Measurements from ENCODE around the gene DOCK10. TPM values are rescaled to one million over a fixed set of nuclear protein-coding genes. Genes with fewer than 3 reads are reported as not detected.

The DOCK10 gene
- total and polyA plus RNA-seq, 4 donors: 7.6 to 81.8 (median 42.6) TPM

GRCh38 chr2:224882291-224883171, 159.7 kb downstream of the DOCK10 start:
- DNase-seq (no peak), ATAC-seq (ENCODE audit: low FRiP score) (peak; percentile 40)
- peaks cover 0 to 6% of the 10 kb centered on the region in 2 donors for H3K4me1 ChIP-seq (ENCODE audit: control insufficient read depth in 1 of 2, insufficient read depth in 2 of 2, low read length in 2 of 2)
- H3K9me3 ChIP-seq (ENCODE audit: control insufficient read depth, low read length): no peaks in the 10 kb centered on the region
- H3K36me3 ChIP-seq (ENCODE audit: control insufficient read depth in 1 of 2, insufficient read depth in 2 of 2, low read length in 1 of 2): peaks cover 0 to 4% of the 10 kb centered on the region in 2 donors
- no peak overlapping the region for H3K4me3 ChIP-seq (ENCODE audit: low read length in 2 of 2)
- H3K27ac ChIP-seq (ENCODE audit: low read depth in 1 of 2, low read length in 2 of 2): peak overlapping the region in 1 of 2 donors; percentile 22
- no peaks in the 10 kb centered on the region for H3K27me3 ChIP-seq (ENCODE audit: control insufficient read depth in 1 of 2, insufficient read depth in 2 of 2, low read length in 1 of 2)
- intact Hi-C loops (cut with DNase I): no loop called here
- 16 to 21% methylated on average over 4 of the region's 4 CpGs for WGBS, 2 donors

- Histone ChIP-seq H3K36me3 (ENCODE audit: control insufficient read depth in 1 of 2, insufficient read depth in 2 of 2, low read length in 1 of 2) (peaks cover 0 to 4% of the 10 kb centered on the region in 2 donors), H3K4me3 (ENCODE audit: low read length in 2 of 2) (no peak overlapping the region), H3K9me3 (ENCODE audit: control insufficient read depth, low read length) (no peaks in the 10 kb centered on the region), H3K27me3 (ENCODE audit: control insufficient read depth in 1 of 2, insufficient read depth in 2 of 2, low read length in 1 of 2) (no peaks in the 10 kb centered on the region), H3K27ac (ENCODE audit: low read depth in 1 of 2, low read length in 2 of 2) (peak overlapping the region; percentile 4 to 22), H3K4me1 (ENCODE audit: control insufficient read depth in 1 of 2, insufficient read depth in 2 of 2, low read length in 2 of 2) (peaks cover 0 to 6% of the 10 kb centered on the region in 2 donors)
- no peak for DNase-seq
- WGBS, 2 donors: 73 to 86% methylated on average over 1 of the region's 1 CpG
- ATAC-seq (ENCODE audit: low FRiP score): no peak
- intact Hi-C loops (cut with DNase I): no loop called here
Measured at GRCh38 chr2:224881846-224882245, 160.4 kb downstream of the DOCK10 start.

GRCh38 chr2:224876522-224876921, 165.7 kb downstream of the DOCK10 start:
- WGBS, 2 donors: 93 to 96% methylated on average over 6 of the region's 6 CpGs
- intact Hi-C loops (cut with DNase I): no loop called here
- H3K4me1 ChIP-seq (ENCODE audit: control insufficient read depth in 1 of 2, insufficient read depth in 2 of 2, low read length in 2 of 2): peaks cover 0 to 3% of the 10 kb centered on the region in 2 donors

GRCh38 chr2:224875841-224876240, 166.4 kb downstream of the DOCK10 start:
- 85 to 93% methylated on average over 2 of the region's 2 CpGs for WGBS, 2 donors
- intact Hi-C loops (cut with DNase I): no loop called here
- Histone ChIP-seq H3K27ac (ENCODE audit: low read depth in 1 of 2, low read length in 2 of 2) (no peak overlapping the region), H3K4me1 (ENCODE audit: control insufficient read depth in 1 of 2, insufficient read depth in 2 of 2, low read length in 2 of 2) (peaks cover 0 to 3% of the 10 kb centered on the region in 2 donors), H3K9me3 (ENCODE audit: control insufficient read depth, low read length) (no peaks in the 10 kb centered on the region), H3K4me3 (ENCODE audit: low read length in 2 of 2) (no peak overlapping the region), H3K36me3 (ENCODE audit: control insufficient read depth in 1 of 2, insufficient read depth in 2 of 2, low read length in 1 of 2) (peaks cover 2 to 3% of the 10 kb centered on the region in 2 donors), H3K27me3 (ENCODE audit: control insufficient read depth in 1 of 2, insufficient read depth in 2 of 2, low read length in 1 of 2) (no peaks in the 10 kb centered on the region)
- ATAC-seq (ENCODE audit: low FRiP score) (no peak), DNase-seq (no peak)

More at GRCh38 chr2:224876522-224876921, 165.7 kb downstream of the DOCK10 start:
- Histone ChIP-seq H3K9me3 (ENCODE audit: control insufficient read depth, low read length) (no peaks in the 10 kb centered on the region), H3K36me3 (ENCODE audit: control insufficient read depth in 1 of 2, insufficient read depth in 2 of 2, low read length in 1 of 2) (peaks cover 2 to 3% of the 10 kb centered on the region in 2 donors), H3K4me3 (ENCODE audit: low read length in 2 of 2) (no peak overlapping the region), H3K27ac (ENCODE audit: low read depth in 1 of 2, low read length in 2 of 2) (no peak overlapping the region), H3K27me3 (ENCODE audit: control insufficient read depth in 1 of 2, insufficient read depth in 2 of 2, low read length in 1 of 2) (no peaks in the 10 kb centered on the region)
- no peak for ATAC-seq (ENCODE audit: low FRiP score)
- DNase-seq: no peak

GRCh38 chr2:224875153-224875552, 167.1 kb downstream of the DOCK10 start:
- no peaks in the 10 kb centered on the region for H3K27me3 ChIP-seq (ENCODE audit: control insufficient read depth in 1 of 2, insufficient read depth in 2 of 2, low read length in 1 of 2)
- no peak for DNase-seq
- no peak for ATAC-seq (ENCODE audit: low FRiP score)
- H3K4me1 ChIP-seq (ENCODE audit: control insufficient read depth in 1 of 2, insufficient read depth in 2 of 2, low read length in 2 of 2): peaks cover under 1 to 3% of the 10 kb centered on the region in 2 donors
- no peaks in the 10 kb centered on the region for H3K9me3 ChIP-seq (ENCODE audit: control insufficient read depth, low read length)
- no peak overlapping the region for H3K27ac ChIP-seq (ENCODE audit: low read depth in 1 of 2, low read length in 2 of 2)
- intact Hi-C loops (cut with DNase I): no loop called here
- H3K4me3 ChIP-seq (ENCODE audit: low read length in 2 of 2): no peak overlapping the region
- 94 to 95% methylated on average over 1 of the region's 1 CpG for WGBS, 2 donors
- H3K36me3 ChIP-seq (ENCODE audit: control insufficient read depth in 1 of 2, insufficient read depth in 2 of 2, low read length in 1 of 2): peaks cover 2 to 3% of the 10 kb centered on the region in 2 donors

- WGBS, 2 donors: 0 to 7% methylated on average over 1 of the region's 1 CpG
- peaks cover 3 to 5% of the 10 kb centered on the region in 2 donors for H3K4me1 ChIP-seq (ENCODE audit: control insufficient read depth in 1 of 2, insufficient read depth in 2 of 2, low read length in 2 of 2)
- intact Hi-C loops (cut with DNase I): no loop called here
- no peaks in the 10 kb centered on the region for H3K9me3 ChIP-seq (ENCODE audit: control insufficient read depth, low read length)
- no peak for ATAC-seq (ENCODE audit: low FRiP score)
- no peak overlapping the region for H3K4me3 ChIP-seq (ENCODE audit: low read length in 2 of 2)
- H3K27ac ChIP-seq (ENCODE audit: low read depth in 1 of 2, low read length in 2 of 2): peak overlapping the region in 1 of 2 donors; percentile 28
- no peak for DNase-seq
- H3K27me3 ChIP-seq (ENCODE audit: control insufficient read depth in 1 of 2, insufficient read depth in 2 of 2, low read length in 1 of 2): no peaks in the 10 kb centered on the region
- peaks cover 2 to 3% of the 10 kb centered on the region in 2 donors for H3K36me3 ChIP-seq (ENCODE audit: control insufficient read depth in 1 of 2, insufficient read depth in 2 of 2, low read length in 1 of 2)
Measured at GRCh38 chr2:224871813-224872212, 170.5 kb downstream of the DOCK10 start.

GRCh38 chr2:224870341-224870740, 171.9 kb downstream of the DOCK10 start:
- Histone ChIP-seq H3K27me3 (ENCODE audit: control insufficient read depth in 1 of 2, insufficient read depth in 2 of 2, low read length in 1 of 2) (no peaks in the 10 kb centered on the region), H3K9me3 (ENCODE audit: control insufficient read depth, low read length) (no peaks in the 10 kb centered on the region), H3K4me3 (ENCODE audit: low read length in 2 of 2) (no peak overlapping the region), H3K4me1 (ENCODE audit: control insufficient read depth in 1 of 2, insufficient read depth in 2 of 2, low read length in 2 of 2) (peaks cover 3 to 5% of the 10 kb centered on the region in 2 donors), H3K36me3 (ENCODE audit: control insufficient read depth in 1 of 2, insufficient read depth in 2 of 2, low read length in 1 of 2) (peaks cover 3 to 7% of the 10 kb centered on the region in 2 donors), H3K27ac (ENCODE audit: low read depth in 1 of 2, low read length in 2 of 2) (no peak overlapping the region)
- ATAC-seq (ENCODE audit: low FRiP score) (no peak), DNase-seq (no peak)
- intact Hi-C loops (cut with DNase I): no loop called here

GRCh38 chr2:224869601-224870233, 172.6 kb downstream of the DOCK10 start:
- DNase-seq: no peak
- ATAC-seq (ENCODE audit: low FRiP score): no peak
- H3K36me3 ChIP-seq (ENCODE audit: control insufficient read depth in 1 of 2, insufficient read depth in 2 of 2, low read length in 1 of 2): peaks cover 3 to 6% of the 10 kb centered on the region in 2 donors
- H3K4me1 ChIP-seq (ENCODE audit: control insufficient read depth in 1 of 2, insufficient read depth in 2 of 2, low read length in 2 of 2): peaks cover 3 to 5% of the 10 kb centered on the region in 2 donors
- 34 to 37% methylated on average over 3 of the region's 3 CpGs for WGBS, 2 donors
- H3K4me3 ChIP-seq (ENCODE audit: low read length in 2 of 2): no peak overlapping the region
- peak overlapping the region in 1 of 2 donors; percentile 51 for H3K27ac ChIP-seq (ENCODE audit: low read depth in 1 of 2, low read length in 2 of 2)
- no peaks in the 10 kb centered on the region for H3K27me3 ChIP-seq (ENCODE audit: control insufficient read depth in 1 of 2, insufficient read depth in 2 of 2, low read length in 1 of 2)
- no peaks in the 10 kb centered on the region for H3K9me3 ChIP-seq (ENCODE audit: control insufficient read depth, low read length)
- intact Hi-C loops (cut with DNase I): no loop called here

All from aorta (tissue), 5 donors.